ENCODE measurements around the gene KBTBD8.

The KBTBD8 gene, protein sequence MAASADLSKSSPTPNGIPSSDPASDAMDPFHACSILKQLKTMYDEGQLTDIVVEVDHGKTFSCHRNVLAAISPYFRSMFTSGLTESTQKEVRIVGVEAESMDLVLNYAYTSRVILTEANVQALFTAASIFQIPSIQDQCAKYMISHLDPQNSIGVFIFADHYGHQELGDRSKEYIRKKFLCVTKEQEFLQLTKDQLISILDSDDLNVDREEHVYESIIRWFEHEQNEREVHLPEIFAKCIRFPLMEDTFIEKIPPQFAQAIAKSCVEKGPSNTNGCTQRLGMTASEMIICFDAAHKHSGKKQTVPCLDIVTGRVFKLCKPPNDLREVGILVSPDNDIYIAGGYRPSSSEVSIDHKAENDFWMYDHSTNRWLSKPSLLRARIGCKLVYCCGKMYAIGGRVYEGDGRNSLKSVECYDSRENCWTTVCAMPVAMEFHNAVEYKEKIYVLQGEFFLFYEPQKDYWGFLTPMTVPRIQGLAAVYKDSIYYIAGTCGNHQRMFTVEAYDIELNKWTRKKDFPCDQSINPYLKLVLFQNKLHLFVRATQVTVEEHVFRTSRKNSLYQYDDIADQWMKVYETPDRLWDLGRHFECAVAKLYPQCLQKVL

DNA sequence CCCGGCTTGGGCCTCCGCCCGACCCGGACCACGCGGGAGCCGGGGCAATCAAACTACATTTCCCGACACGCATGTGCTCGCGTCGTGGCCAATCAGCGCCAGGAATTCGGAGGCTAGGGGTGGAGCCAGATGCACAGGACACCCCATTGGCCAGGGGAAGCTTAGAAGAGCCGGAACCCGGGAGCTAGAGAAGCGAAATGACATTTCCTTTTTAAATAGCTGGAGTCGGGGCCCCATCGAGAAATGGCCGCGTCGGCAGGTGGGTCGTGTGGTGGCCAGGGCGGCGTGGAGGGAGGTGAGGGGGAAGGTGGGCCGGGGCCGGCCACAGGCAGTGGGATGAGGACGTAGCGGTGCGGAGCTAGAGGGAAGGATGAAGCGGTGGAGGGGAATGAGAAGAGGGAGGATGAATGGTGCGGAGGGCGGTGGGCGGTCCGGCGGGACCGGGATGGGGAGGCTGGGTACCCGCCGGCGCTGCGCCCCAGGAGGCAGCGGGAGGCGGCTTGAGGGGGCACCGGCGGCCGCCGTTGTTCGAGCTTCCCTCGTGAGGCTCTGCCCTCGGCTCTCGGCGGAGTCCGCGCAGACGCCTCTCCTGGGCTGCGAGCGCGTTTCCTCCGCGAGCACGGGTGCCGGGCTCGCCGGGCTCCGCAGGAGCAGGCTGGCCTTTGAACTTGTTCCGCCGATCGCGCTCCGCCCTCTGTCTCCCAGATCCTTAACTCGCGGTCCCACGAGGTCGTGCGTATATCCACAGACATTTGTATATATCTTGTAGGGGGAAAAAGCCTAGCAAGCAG lies at the start of gene KBTBD8:
KBTBD8 (plus strand) TSS at position 195 of the 791 bp plus-strand sequence; CDS start at position 244, 49 bp downstream.
- peak; percentile 97 for DNase-seq (ENCODE audit: low read depth, low spot score)

DNA sequence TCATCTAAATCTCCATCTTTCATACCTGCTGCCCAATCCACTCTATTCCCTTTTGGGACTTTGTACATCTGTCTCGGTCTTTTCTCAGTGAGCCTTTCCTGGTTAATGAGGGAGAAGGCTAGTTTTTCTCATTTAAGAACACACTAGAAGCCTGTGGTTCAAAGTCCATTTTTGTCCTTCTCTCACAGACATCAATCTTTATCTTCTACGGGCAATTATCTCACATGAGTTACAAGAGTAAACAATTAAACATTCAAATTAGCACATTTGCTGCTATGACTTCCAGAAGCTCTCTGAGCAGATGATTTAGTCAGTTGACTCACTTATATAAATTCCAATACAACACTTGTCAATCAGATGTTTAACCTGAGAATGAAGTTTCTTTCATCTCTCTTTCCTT lies 49.3 kb upstream of the KBTBD8 start:
- DNase-seq (ENCODE audit: low read depth, low spot score): no peak

DNA sequence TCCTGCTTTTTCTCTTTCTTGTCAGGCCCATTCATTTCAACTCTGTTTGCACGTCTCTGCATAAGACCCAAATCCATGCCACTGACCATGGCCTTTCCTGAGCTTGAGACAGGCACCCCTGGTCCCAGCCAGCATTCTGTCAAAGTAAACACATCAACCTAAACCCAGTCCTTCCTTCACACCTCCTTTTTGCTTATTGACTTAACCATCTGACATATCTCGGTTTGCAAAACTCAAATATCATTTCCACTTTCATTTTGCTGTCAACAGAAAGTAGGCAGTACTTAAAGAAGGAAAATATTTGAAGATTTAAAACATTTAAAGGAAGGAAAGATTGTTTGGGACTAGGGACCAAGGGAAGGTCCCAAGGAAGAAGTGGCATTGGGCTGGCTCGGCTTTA lies 48.2 kb upstream of the KBTBD8 start:
- no peak for DNase-seq (ENCODE audit: low read depth, low spot score)

DNA sequence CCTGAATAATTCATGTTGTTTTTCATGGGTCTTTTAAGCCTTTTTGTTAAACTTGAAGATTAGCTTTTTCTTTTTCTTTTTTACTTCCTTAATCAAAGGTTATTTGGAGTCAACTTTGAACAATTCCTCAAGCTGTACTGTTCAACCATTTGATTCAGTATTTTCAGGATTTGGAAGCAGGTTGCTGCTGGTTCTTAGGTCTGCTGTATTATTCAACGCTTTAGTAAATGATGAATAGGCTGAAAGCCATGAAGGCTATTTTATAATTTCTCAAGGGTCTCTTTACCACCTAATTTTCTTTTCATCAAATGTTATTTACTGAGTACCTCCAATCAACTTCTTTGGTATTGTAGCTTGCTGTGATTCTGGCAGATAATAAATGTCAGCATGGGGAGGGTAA lies 45.8 kb upstream of the KBTBD8 start:
- DNase-seq (ENCODE audit: low read depth, low spot score): no peak

DNA sequence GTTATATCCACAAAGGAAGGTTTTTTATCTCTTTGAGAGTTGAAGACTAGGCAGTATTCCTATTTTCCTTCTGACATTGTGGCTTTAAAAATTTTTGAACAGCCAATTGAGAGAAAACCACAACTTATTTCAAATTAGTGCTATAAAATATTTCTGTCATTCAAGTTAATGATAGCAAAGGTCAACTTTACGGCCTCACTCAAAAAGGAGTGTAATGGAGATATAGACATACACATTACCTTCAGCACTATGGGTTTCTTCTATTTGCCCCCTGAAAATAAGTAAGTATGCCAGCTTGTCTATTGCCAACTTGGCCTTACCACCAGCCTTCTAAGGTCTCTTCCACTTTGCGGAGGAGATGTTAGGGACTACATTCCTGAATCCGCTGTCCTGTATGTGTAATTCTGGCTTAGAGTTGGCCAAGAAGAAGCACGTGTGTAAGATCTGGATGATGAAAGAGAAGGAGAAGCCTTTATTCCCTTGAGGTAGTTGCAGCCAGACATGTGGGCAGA lies 44.1 kb upstream of the KBTBD8 start:
- DNase-seq (ENCODE audit: low read depth, low spot score): no peak

DNA sequence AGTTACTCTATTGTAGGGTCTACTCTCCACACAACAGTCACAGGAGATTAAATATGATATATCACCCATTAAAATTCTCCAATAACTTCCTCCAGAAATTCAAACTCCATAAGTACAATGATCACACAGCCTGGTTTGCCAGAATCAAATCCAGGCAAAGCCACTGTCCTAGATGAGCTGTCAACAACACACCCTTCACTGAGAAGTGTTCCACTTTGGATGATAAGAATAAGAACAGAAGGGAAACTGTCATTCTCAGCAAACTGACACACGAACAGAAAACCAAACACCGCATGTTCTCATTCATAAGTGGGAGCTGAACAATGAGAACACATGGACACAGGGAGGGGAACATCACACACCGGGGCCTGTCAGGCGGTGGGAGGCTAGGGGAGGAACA lies 41.4 kb upstream of the KBTBD8 start:
- no peak for DNase-seq (ENCODE audit: low read depth, low spot score)

DNA sequence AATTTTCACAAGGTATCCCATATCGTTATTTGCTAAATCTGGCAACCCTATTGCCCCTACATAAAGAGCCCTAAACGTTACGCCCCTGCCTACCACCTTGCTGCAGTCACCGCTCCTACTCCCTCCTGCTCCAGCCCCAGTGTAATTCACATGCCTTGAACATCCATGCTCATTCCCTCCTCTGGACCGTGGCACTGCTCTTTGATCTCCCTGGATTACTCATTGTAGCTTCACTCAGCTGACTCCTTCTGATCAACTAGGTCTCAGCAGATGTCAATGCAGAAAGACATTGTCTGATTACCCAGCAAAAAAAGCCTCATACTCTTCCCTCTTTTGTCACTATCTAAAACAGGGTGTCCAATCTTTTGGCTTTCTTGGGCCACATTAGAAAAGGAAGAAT lies 40.7 kb upstream of the KBTBD8 start:
- DNase-seq (ENCODE audit: low read depth, low spot score): no peak

GRCh38 chr3:66958067-66958466 lies 40.0 kb upstream of the KBTBD8 start:
- DNase-seq (ENCODE audit: low read depth, low spot score): no peak

DNA sequence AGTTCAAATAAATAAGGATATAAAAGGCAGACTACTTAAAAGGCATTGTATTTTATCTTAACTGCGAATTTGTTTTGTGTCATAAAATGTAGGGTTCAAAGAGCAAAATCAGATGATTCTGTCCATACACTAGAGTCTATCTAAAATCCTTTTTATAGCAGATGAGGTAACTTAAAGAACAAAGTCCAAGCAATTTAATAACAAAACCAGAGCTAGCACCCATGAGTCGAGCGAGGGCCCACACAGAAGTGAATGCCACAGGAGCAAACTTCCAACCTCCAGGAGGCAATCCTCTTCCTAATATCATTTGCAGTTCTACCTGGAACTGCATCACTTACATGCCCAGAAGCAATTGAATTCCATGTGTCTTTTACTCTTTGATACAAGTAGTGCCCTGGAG lies 35.4 kb upstream of the KBTBD8 start:
- no peak for DNase-seq (ENCODE audit: low read depth, low spot score)

DNA sequence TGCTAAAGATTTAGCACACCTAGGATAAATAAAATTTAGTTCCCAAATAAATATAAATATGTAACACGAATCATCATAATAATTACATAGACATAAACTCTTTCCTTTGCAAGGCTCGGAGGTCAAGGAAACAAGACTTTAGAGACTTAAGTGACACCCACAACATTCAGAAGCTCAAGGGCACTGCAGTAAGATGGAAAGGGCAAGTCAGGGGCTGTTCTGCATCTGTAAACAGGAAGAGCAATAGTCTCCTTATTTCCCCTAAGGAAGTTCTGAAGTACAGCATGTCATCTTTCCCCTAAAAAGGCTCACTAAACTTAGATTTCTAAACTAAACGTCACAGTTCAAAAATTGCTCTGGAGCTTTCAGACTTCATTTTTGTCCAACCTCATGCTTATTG lies 26.9 kb upstream of the KBTBD8 start:
- DNase-seq (ENCODE audit: low read depth, low spot score): no peak

DNA sequence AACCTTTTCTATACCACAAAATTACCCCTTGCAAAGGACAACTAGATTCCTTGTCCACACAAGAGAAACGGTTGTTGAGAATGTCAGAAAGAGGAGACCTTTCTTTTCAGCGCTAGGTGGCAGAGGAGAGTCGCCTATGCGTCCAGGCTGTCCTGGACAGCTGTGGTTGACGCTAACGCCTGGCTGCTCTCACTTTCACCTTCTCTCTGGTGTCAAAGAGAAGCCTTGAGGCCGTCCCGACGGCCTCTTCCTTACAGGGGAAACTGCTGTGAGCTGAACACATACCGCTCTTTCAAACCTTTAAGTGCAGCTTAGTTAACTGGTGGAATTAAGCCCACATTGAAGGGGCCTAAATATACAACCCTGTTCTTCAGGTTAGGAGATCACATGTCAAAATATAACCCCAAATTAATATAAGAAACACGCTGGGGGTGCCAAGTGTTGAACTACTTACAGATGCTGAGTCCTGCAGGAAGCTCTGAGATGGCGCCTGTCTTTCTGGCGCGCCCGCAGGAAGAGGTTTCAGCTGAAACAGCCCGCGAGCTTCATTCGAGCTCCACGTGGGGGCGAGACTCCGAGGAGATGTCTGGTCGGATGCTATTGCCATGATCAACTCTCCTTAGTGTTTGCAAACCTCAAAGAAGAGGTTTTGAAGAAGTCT lies 26.1 kb upstream of the KBTBD8 start:
- peak; percentile 28 for DNase-seq (ENCODE audit: low read depth, low spot score)

GRCh38 chr3:66980791-66981190 lies 17.3 kb upstream of the KBTBD8 start:
- DNase-seq (ENCODE audit: low read depth, low spot score): no peak

- no peak for DNase-seq (ENCODE audit: low read depth, low spot score)
These were observed 15.0 kb upstream of the KBTBD8 start for GRCh38 chr3:66983101-66983500.

GRCh38 chr3:66985336-66985920 lies 12.7 kb upstream of the KBTBD8 start:
- DNase-seq (ENCODE audit: low read depth, low spot score): no peak

- no peak for DNase-seq (ENCODE audit: low read depth, low spot score)
These were observed 11.7 kb upstream of the KBTBD8 start for GRCh38 chr3:66986406-66986805.

DNA sequence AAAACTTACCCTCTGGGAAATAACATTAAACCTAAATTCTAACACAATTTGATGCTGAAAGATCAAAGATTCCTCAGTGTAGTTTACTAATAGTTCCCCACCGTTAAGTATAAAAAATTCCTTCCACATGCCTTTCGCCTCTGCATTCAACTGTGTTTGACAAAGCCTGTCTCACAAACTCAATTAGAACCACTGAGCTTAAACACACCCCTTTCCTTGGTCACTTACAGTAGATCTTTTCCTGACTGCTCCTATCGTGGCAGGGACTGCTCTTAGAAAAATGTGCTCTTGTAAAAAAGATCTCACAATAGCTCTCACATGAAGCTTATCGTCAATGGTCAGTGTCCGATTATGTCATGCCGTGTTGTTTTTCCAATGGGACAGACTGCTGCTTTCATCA lies 8.9 kb upstream of the KBTBD8 start:
- DNase-seq (ENCODE audit: low read depth, low spot score): no peak

DNA sequence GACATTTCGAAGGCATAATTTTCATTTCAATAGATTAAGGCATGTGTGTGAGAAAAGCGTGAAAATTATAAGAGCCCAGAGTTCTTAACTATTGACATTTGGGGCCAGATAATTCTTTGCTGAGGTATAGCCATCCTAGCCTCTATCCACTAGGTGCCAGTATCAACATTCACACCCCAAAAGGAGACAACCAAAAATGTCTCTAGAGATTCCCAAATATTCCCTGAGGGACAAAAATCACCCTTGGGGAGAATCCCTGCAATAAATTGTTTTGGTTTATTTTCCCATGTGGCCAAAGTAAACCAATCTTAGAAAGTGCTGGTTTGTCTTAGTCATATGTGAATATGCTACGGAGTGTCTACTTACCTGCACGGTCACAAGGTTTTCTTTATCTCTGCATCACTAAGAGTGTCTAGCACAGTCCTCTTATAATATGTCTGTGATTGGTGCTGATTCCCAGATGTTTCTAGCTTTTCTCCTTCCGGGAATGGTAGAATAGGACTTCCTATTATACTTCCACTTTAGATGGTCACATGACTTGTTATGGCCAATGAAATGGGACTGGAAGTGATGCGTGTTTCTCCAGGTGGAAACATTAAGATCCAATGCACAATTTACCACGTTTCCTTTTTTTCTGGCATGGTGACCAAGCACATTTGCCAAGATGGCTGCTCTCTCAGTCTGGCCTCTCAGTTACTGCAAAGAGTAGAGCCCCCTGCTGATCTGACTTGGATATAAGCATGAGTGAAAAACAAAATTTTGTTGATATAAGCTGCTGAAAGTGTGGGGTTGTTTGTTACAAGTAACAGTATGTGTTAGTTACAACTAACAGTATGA lies 8.0 kb upstream of the KBTBD8 start:
- no peak for DNase-seq (ENCODE audit: low read depth, low spot score)

DNA sequence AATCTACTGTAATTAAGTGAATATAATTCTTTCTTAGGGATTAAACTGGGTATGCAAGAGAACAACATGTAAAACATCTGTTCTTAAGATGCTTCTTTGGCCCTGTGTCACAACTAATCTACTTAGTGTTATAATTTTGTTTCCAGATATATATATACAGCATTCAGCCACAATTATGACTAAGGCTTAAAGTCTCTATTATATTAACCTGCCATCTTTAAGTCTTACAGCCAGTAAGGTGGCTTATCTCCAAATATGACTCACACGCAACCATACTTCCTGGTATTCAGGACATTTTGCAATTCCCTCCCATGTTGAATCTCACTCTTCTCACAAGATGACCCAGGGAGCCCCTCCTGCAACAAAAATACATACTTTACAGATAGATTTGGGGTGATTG lies 6.6 kb upstream of the KBTBD8 start:
- no peak for DNase-seq (ENCODE audit: low read depth, low spot score)

GRCh38 chr3:66993082-66993481 lies 5.0 kb upstream of the KBTBD8 start:
- no peak for DNase-seq (ENCODE audit: low read depth, low spot score)

DNA sequence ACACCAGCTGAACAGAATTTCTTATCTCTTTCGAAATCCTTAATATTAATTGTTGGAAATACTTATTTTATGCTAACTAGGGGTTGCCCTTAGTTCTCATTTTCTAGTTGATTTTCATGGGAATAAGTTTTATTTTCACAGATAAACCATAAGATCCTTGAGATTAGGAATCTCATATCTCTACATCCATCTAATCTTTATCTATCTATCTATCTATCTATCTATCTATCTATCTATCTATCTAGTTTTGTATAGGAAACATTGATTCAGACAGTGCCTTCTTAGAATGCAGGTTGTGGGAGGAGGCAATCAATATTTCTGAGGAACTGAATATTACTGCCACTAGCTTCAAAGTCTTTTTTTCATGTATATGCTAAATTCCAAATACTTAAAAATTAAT lies 3.5 kb upstream of the KBTBD8 start:
- no peak for DNase-seq (ENCODE audit: low read depth, low spot score)

- DNase-seq (ENCODE audit: low read depth, low spot score): no peak
These were observed 1.4 kb upstream of the KBTBD8 start for GRCh38 chr3:66996696-66997095.

All from activated CD4-positive, CD25-positive, alpha-beta regulatory T cell treated with anti-CD3 and anti-CD28 coated beads, Interleukin-2, amount 50 U/mL, for 16 hours (primary cell).